Right cardiac atrium (tissue), 5 donors: Measurements from ENCODE around the gene NUP210. TPM values are rescaled to one million over a fixed set of nuclear protein-coding genes. Genes with fewer than 3 reads are reported as not detected.
A peak's percentile ranks its signal among the peaks of the same experiment; 100 is the strongest.

Experiments
- ATAC-seq, 2 donors: fragments of 200-7000 bp; cut with Tn5 transposase; one replicate each; pipeline versions ENCODE4 v1.8.0 to v1.9.1; 2020; ENCODE audit warnings: moderate library complexity in 2 of 2, mild to moderate bottlenecking in 1 of 2
- DNase-seq, 3 donors: peaks; one replicate each; pipeline ENCODE4 v3.0.0-alpha.2; 2020
- H3K27ac ChIP-seq: one replicate; pipeline ENCODE4 v1.5.1; 2013; ENCODE audit warnings: mild to moderate bottlenecking, low read length, control low read depth, moderate library complexity
- H3K27me3 ChIP-seq: one replicate; pipeline ENCODE4 v1.6.1; 2013; ENCODE audit not compliant: control insufficient read depth, insufficient read depth
- H3K4me1 ChIP-seq: one replicate; pipeline ENCODE4 v1.6.1; 2013; ENCODE audit warnings: low read length; ENCODE audit not compliant: control insufficient read depth, insufficient read depth
- H3K4me3 ChIP-seq: one replicate; pipeline ENCODE4 v1.5.1; 2013; ENCODE audit warnings: low read length, control low read depth
- H3K9me3 ChIP-seq: one replicate; pipeline ENCODE4 v1.6.1; 2013; ENCODE audit warnings: low read length; ENCODE audit not compliant: control insufficient read depth
- WGBS: extraction: QIAGEN DNeasy Blood & Tissue Kit; methylation state at CpG from one replicate; pipeline ENCODE4 v1.1.7; 2013; 5-methylcytosine and 5-hydroxymethylcytosine counted together
- intact Hi-C, 4 donors: fragments of 100-400 bp; cut with DNase I; formaldehyde crosslinking; loops; one replicate each; pipeline versions ENCODE4 v1.11.0 to v1.14.0; 2022 to 2023
- polyA plus RNA-seq: library from polyadenylated mRNA; stranded (reverse); fragments of 200-250 nt; gene quantifications from one replicate; pipeline ENCODE4 v1.2.3, GENCODE V29; 2013
- total RNA-seq, 4 donors: library from RNA; stranded (reverse); fragmentation: NEBNext Ultra II Directional; extraction: Animal tissue kit (Norgen Biotek cat#: 25700); gene quantifications; one replicate each; pipeline ENCODE4 v1.2.1, GENCODE V29; 2021
- donor health status: healthy with polysubstance abuse.
- donor health status: DM: no; HTN: yes; CAD: no.
- donor health status: DM: no; HTN: no; CAD: no.
- donor health status: DM: no; HTN: yes; CAD: no; lungs with severe emphysema.
- donor health status: DM: yes; HTN: yes; CAD: no.

NUP210 gene
- total and polyA plus RNA-seq, 5 donors, result 2.0 to 5.9 (median 3.3) TPM

GRCh38 chr3:13285007-13285567, 135.0 kb downstream of the NUP210 start:
- WGBS, result 90% methylated on average over 11 of the region's 11 CpGs
- Histone ChIP-seq H3K27me3 (no peaks in the 10 kb centered on the region), H3K9me3 (no peaks in the 10 kb centered on the region), H3K27ac (no peak overlapping the region), H3K4me1 (no peaks in the 10 kb centered on the region), H3K4me3 (no peak overlapping the region)
- DNase-seq, result no peak
- ATAC-seq, result no peak
- intact Hi-C loops, result loop anchor here in 1 of 4 donors (10.0 kb wide), 1 partner anchor 190 kb away; no protein-coding TSS in a partner anchor

- intact Hi-C loops, result loop anchor here in 1 of 4 donors (10.0 kb wide), 1 partner anchor 189 kb away; no protein-coding TSS in a partner anchor
- no peaks in the 10 kb centered on the region for H3K9me3 ChIP-seq
- DNase-seq, result no peak
- no peak overlapping the region for H3K27ac ChIP-seq
- H3K27me3 ChIP-seq, result no peaks in the 10 kb centered on the region
- 100% methylated on average over 1 of the region's 1 CpG for WGBS
- ATAC-seq, result no peak
- H3K4me1 ChIP-seq, result no peaks in the 10 kb centered on the region
- no peak overlapping the region for H3K4me3 ChIP-seq
Observed at GRCh38 chr3:13283877-13284264, 136.3 kb downstream of the NUP210 start.

GRCh38 chr3:13282986-13283876, 136.9 kb downstream of the NUP210 start:
- H3K27me3 ChIP-seq, result no peaks in the 10 kb centered on the region
- peak in 1 of 2 donors; percentile 47 for ATAC-seq
- no peaks in the 10 kb centered on the region for H3K9me3 ChIP-seq
- intact Hi-C loops, result loop anchor here in 1 of 4 donors (10.0 kb wide), 1 partner anchor 188 kb away; no protein-coding TSS in a partner anchor
- 4% methylated on average over 93 of the region's 93 CpGs for WGBS
- DNase-seq, result no peak
- H3K4me3 ChIP-seq, result peak overlapping the region; percentile 90
- H3K27ac ChIP-seq, result no peak overlapping the region
- H3K4me1 ChIP-seq, result no peaks in the 10 kb centered on the region

GRCh38 chr3:13282358-13282985, 137.7 kb downstream of the NUP210 start:
- WGBS, result 1% methylated on average over 87 of the region's 87 CpGs
- Histone ChIP-seq H3K27me3 (no peaks in the 10 kb centered on the region), H3K4me3 (peak overlapping the region; percentile 90), H3K27ac (peak overlapping the region; percentile 24), H3K4me1 (no peaks in the 10 kb centered on the region), H3K9me3 (no peaks in the 10 kb centered on the region)
- DNase-seq, result peak in 1 of 3 donors; percentile 53
- intact Hi-C loops, result loop anchor here in 1 of 4 donors (10.0 kb wide), 1 partner anchor 188 kb away; no protein-coding TSS in a partner anchor
- peak in 1 of 2 donors; percentile 3 for ATAC-seq

- intact Hi-C loops, result loop anchor here in 1 of 4 donors (10.0 kb wide), 1 partner anchor 187 kb away; no protein-coding TSS in a partner anchor
- ATAC-seq (peak; percentile 73 to 88), DNase-seq (peak; percentile 65 to 87 (median 79))
- Histone ChIP-seq H3K27me3 (no peaks in the 10 kb centered on the region), H3K4me1 (no peaks in the 10 kb centered on the region), H3K9me3 (no peaks in the 10 kb centered on the region), H3K27ac (peak overlapping the region; percentile 26), H3K4me3 (peak overlapping the region; percentile 90)
- 9% methylated on average over 47 of the region's 47 CpGs for WGBS
Observed at GRCh38 chr3:13281507-13282357, 138.4 kb downstream of the NUP210 start.

GRCh38 chr3:13280811-13281506, 139.2 kb downstream of the NUP210 start:
- no peaks in the 10 kb centered on the region for H3K27me3 ChIP-seq
- no peaks in the 10 kb centered on the region for H3K9me3 ChIP-seq
- peak; percentile 56 to 77 (median 61) for DNase-seq
- peak; percentile 8 to 63 for ATAC-seq
- intact Hi-C loops, result loop anchor here in 1 of 4 donors (10.0 kb wide), 1 partner anchor 186 kb away; no protein-coding TSS in a partner anchor
- 45% methylated on average over 19 of the region's 19 CpGs for WGBS
- no peak overlapping the region for H3K4me3 ChIP-seq
- no peaks in the 10 kb centered on the region for H3K4me1 ChIP-seq
- peak overlapping the region; percentile 26 for H3K27ac ChIP-seq

- ATAC-seq (no peak), DNase-seq (peak in 1 of 3 donors; percentile 41)
- no peaks in the 10 kb centered on the region for H3K9me3 ChIP-seq
- H3K4me3 ChIP-seq, result no peak overlapping the region
- 92% methylated on average over 8 of the region's 8 CpGs for WGBS
- no peaks in the 10 kb centered on the region for H3K27me3 ChIP-seq
- H3K27ac ChIP-seq, result peak overlapping the region; percentile 8
- intact Hi-C loops, result loop anchor here in 1 of 4 donors (10.0 kb wide), 1 partner anchor 185 kb away; no protein-coding TSS in a partner anchor
- H3K4me1 ChIP-seq, result no peaks in the 10 kb centered on the region
Observed at GRCh38 chr3:13280122-13280790, 139.9 kb downstream of the NUP210 start.

GRCh38 chr3:13279532-13279910, 140.6 kb downstream of the NUP210 start:
- 87% methylated on average over 6 of the region's 6 CpGs for WGBS
- Histone ChIP-seq H3K4me3 (no peak overlapping the region), H3K27me3 (no peaks in the 10 kb centered on the region), H3K4me1 (no peaks in the 10 kb centered on the region), H3K27ac (no peak overlapping the region), H3K9me3 (no peaks in the 10 kb centered on the region)
- DNase-seq (peak in 1 of 3 donors; percentile 19), ATAC-seq (no peak)
- intact Hi-C loops, result no loop called here

- no peak overlapping the region for H3K4me3 ChIP-seq
- intact Hi-C loops, result no loop called here
- H3K27ac ChIP-seq, result no peak overlapping the region
- no peaks in the 10 kb centered on the region for H3K9me3 ChIP-seq
- ATAC-seq (no peak), DNase-seq (peak in 1 of 3 donors; percentile 22)
- H3K4me1 ChIP-seq, result no peaks in the 10 kb centered on the region
- 89% methylated on average over 9 of the region's 9 CpGs for WGBS
- H3K27me3 ChIP-seq, result no peaks in the 10 kb centered on the region
Observed at GRCh38 chr3:13278783-13279531, 141.2 kb downstream of the NUP210 start.
